PFSK-1 (cell line): Measurements from ENCODE around the gene TIAL1.

Experiments used
- FOXP2 ChIP-seq: optimal IDR thresholded peaks from 2 replicates; pipeline ENCODE3; 2011; ENCODE audit warnings: borderline replicate concordance, control low read depth, inconsistent platforms; ENCODE audit not compliant: insufficient read depth; ENCODE audit errors: extremely low read length, extremely low read depth
- POLR2AphosphoS5 ChIP-seq: IDR thresholded peaks from 2 replicates; pipeline ENCODE4 v1.6.1; 2012; ENCODE audit warnings: low read depth, mild to moderate bottlenecking, control low read depth, low read length, moderate library complexity
- SIN3A ChIP-seq: IDR thresholded peaks from 2 replicates; pipeline ENCODE4 v1.6.1; 2012; ENCODE audit warnings: mild to moderate bottlenecking, low read length, moderate library complexity, borderline replicate concordance; ENCODE audit not compliant: insufficient read depth
- TAF1 ChIP-seq: IDR thresholded peaks from 2 replicates; pipeline ENCODE4 v1.6.1; 2012; ENCODE audit warnings: low read length, control low read depth, borderline replicate concordance; ENCODE audit not compliant: insufficient read depth
- TF ChIP-seq, protein P1 (sequence below), 2 experiments: IDR thresholded peaks; 2 replicates each; pipeline versions ENCODE4 v1.6.1 to v1.8.0; 2011 to 2012; ENCODE audit warnings: low read depth in 2 of 2, low read length in 2 of 2, control low read depth in 1 of 2, inconsistent platforms in 1 of 2, mild to moderate bottlenecking in 1 of 2, moderate library complexity in 1 of 2; ENCODE audit not compliant: insufficient read depth in 1 of 2

- TF ChIP-seq POLR2AphosphoS5 (no peak), SIN3A (no peak), TAF1 (no peak), FOXP2 (no peak)
- TF ChIP-seq, protein P1, sequence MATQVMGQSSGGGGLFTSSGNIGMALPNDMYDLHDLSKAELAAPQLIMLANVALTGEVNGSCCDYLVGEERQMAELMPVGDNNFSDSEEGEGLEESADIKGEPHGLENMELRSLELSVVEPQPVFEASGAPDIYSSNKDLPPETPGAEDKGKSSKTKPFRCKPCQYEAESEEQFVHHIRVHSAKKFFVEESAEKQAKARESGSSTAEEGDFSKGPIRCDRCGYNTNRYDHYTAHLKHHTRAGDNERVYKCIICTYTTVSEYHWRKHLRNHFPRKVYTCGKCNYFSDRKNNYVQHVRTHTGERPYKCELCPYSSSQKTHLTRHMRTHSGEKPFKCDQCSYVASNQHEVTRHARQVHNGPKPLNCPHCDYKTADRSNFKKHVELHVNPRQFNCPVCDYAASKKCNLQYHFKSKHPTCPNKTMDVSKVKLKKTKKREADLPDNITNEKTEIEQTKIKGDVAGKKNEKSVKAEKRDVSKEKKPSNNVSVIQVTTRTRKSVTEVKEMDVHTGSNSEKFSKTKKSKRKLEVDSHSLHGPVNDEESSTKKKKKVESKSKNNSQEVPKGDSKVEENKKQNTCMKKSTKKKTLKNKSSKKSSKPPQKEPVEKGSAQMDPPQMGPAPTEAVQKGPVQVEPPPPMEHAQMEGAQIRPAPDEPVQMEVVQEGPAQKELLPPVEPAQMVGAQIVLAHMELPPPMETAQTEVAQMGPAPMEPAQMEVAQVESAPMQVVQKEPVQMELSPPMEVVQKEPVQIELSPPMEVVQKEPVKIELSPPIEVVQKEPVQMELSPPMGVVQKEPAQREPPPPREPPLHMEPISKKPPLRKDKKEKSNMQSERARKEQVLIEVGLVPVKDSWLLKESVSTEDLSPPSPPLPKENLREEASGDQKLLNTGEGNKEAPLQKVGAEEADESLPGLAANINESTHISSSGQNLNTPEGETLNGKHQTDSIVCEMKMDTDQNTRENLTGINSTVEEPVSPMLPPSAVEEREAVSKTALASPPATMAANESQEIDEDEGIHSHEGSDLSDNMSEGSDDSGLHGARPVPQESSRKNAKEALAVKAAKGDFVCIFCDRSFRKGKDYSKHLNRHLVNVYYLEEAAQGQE (IDR thresholded peaks at IDR 0.05; ENCODE audit: insufficient read depth in 1 of 2, low read depth in 2 of 2, low read length in 2 of 2): no peak
Observed at GRCh38 chr10:119602241-119603095, 5.7 kb upstream of the TIAL1 start.
